ENCODE results near the gene UBE2O. TPM values are rescaled to one million over a fixed set of nuclear protein-coding genes. Genes with fewer than 3 reads are reported as not detected.

Gene UBE2O
- total RNA-seq, 2 donors from 2014 or later, result 17.1 to 30.3 TPM

GRCh38 chr17:76439314-76439928, 13.5 kb downstream of the UBE2O start:
- DNase-seq, result no peak
- WGBS, 2 donors, result 81 to 93% methylated on average over 6 of the region's 6 CpGs
- peaks cover 15% of the 10 kb centered on the region for H3K4me1 ChIP-seq
- H3K4me3 ChIP-seq, result no peak overlapping the region
- H3K36me3 ChIP-seq (replicated peaks in 1 of 2; ENCODE audit: insufficient read depth in 1 of 2, low read depth in 2 of 2), result no peaks in the 10 kb centered on the region
- TF ChIP-seq POLR2A (IDR thresholded peaks at IDR 0.05), result no peak
- TF ChIP-seq, protein P1, sequence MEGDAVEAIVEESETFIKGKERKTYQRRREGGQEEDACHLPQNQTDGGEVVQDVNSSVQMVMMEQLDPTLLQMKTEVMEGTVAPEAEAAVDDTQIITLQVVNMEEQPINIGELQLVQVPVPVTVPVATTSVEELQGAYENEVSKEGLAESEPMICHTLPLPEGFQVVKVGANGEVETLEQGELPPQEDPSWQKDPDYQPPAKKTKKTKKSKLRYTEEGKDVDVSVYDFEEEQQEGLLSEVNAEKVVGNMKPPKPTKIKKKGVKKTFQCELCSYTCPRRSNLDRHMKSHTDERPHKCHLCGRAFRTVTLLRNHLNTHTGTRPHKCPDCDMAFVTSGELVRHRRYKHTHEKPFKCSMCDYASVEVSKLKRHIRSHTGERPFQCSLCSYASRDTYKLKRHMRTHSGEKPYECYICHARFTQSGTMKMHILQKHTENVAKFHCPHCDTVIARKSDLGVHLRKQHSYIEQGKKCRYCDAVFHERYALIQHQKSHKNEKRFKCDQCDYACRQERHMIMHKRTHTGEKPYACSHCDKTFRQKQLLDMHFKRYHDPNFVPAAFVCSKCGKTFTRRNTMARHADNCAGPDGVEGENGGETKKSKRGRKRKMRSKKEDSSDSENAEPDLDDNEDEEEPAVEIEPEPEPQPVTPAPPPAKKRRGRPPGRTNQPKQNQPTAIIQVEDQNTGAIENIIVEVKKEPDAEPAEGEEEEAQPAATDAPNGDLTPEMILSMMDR (IDR thresholded peaks at IDR 0.05), result no peak
- H3K27ac ChIP-seq, result no peak overlapping the region
- ATAC-seq, result no peak
- H3K9me3 ChIP-seq, result no peaks in the 10 kb centered on the region
- H3K27me3 ChIP-seq, result no peaks in the 10 kb centered on the region
- intact Hi-C loops (cut with DNase I), result no loop called here

GRCh38 chr17:76438906-76439305, 14.0 kb downstream of the UBE2O start:
- intact Hi-C loops (cut with DNase I), result no loop called here
- 38 to 47% methylated on average over 9 of the region's 9 CpGs for WGBS, 2 donors
- DNase-seq (peak in 1 of 4 donors; percentile 11), ATAC-seq (no peak)
- Histone ChIP-seq H3K4me3 (no peak overlapping the region), H3K9me3 (no peaks in the 10 kb centered on the region), H3K27ac (no peak overlapping the region), H3K36me3 (replicated peaks in 1 of 2; ENCODE audit: insufficient read depth in 1 of 2, low read depth in 2 of 2) (no peaks in the 10 kb centered on the region), H3K27me3 (no peaks in the 10 kb centered on the region), H3K4me1 (peaks cover 15% of the 10 kb centered on the region)
- TF ChIP-seq POLR2A (IDR thresholded peaks at IDR 0.05), result no peak
- TF ChIP-seq, protein P1 (IDR thresholded peaks at IDR 0.05), result no peak

GRCh38 chr17:76437467-76438402, 15.2 kb downstream of the UBE2O start:
- Histone ChIP-seq H3K27ac (no peak overlapping the region), H3K36me3 (replicated peaks in 1 of 2; ENCODE audit: insufficient read depth in 1 of 2, low read depth in 2 of 2) (no peaks in the 10 kb centered on the region), H3K4me1 (peaks cover 15% of the 10 kb centered on the region), H3K27me3 (no peaks in the 10 kb centered on the region), H3K4me3 (no peak overlapping the region), H3K9me3 (no peaks in the 10 kb centered on the region)
- intact Hi-C loops (cut with DNase I), result no loop called here
- TF ChIP-seq POLR2A (IDR thresholded peaks at IDR 0.05), result no peak
- TF ChIP-seq, protein P1 (IDR thresholded peaks at IDR 0.05), result no peak
- WGBS, 2 donors, result 60 to 62% methylated on average over 13 of the region's 13 CpGs
- DNase-seq (peak in 1 of 4 donors; percentile 26), ATAC-seq (no peak)

DNA sequence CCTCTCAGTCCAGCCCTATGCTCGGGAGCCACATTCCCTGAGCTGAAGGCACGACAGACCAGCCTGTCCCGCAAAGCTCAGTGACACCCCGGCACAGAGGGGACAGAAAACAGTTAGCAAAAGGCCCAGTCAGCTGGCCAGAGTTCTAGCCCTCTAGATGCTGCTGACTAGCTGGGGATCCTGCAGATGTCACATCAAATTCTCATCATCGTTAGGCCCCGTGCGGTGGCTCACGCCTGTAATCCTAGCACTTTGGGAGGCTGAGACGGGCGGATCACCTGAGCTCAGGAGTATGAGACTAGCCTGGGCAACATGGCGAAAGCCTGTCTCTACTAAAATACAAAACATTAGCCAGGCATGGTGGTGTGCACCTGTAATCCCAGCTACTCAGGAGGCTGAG, 17.2 kb downstream of the UBE2O start:
- H3K9me3 ChIP-seq, result no peaks in the 10 kb centered on the region
- intact Hi-C loops (cut with DNase I), result no loop called here
- H3K27ac ChIP-seq, result no peak overlapping the region
- no peak overlapping the region for H3K4me3 ChIP-seq
- no peak for ATAC-seq
- DNase-seq, result no peak
- H3K36me3 ChIP-seq (replicated peaks in 1 of 2; ENCODE audit: insufficient read depth in 1 of 2, low read depth in 2 of 2), result no peaks in the 10 kb centered on the region
- H3K4me1 ChIP-seq, result peaks cover 15% of the 10 kb centered on the region
- TF ChIP-seq, protein P1 (IDR thresholded peaks at IDR 0.05), result no peak
- TF ChIP-seq POLR2A (IDR thresholded peaks at IDR 0.05), result no peak
- WGBS, 2 donors, result 90 to 100% methylated on average over 5 to 11 of the region's 11 CpGs
- H3K27me3 ChIP-seq, result no peaks in the 10 kb centered on the region

Data from body of pancreas (tissue), 4 donors.